H1 (cell line): ENCODE data around the gene SUDS3. TPM values are rescaled to one million over a fixed set of nuclear protein-coding genes. Genes with fewer than 3 reads are reported as not detected.

ENCODE experiments used
- CEBPB ChIP-seq: IDR thresholded peaks from 2 replicates; pipeline ENCODE4 v1.6.1; 2012; ENCODE audit warnings: low read depth, low read length
- CHD2 ChIP-seq: IDR thresholded peaks from 2 replicates; pipeline ENCODE4 v1.6.1; 2012; ENCODE audit warnings: low read length, improper control_type of control experiment
- CTCF ChIP-seq, 3 experiments: IDR thresholded peaks; 1 replicate in 2 of 3; 2 replicates in 1 of 3; pipeline versions ENCODE4 v1.5.1 to v1.6.1; 2011; ENCODE audit warnings: low read length in 3 of 3, mild to moderate bottlenecking in 3 of 3, inconsistent platforms in 2 of 3, low read depth in 1 of 3, moderate library complexity in 1 of 3; ENCODE audit not compliant: insufficient read depth in 1 of 3; ENCODE audit errors: control extremely low read depth in 1 of 3
- FOSL1 ChIP-seq: IDR thresholded peaks from 2 replicates; pipeline ENCODE4 v1.6.1; 2011; ENCODE audit warnings: mild to moderate bottlenecking, low read depth, low read length, moderate library complexity; ENCODE audit not compliant: insufficient read depth
- GTF2F1 ChIP-seq: IDR thresholded peaks from 2 replicates; pipeline ENCODE4 v1.6.1; 2012; ENCODE audit warnings: low read depth, low read length, improper control_type of control experiment, borderline replicate concordance
- HDAC6 ChIP-seq: IDR thresholded peaks from one replicate; pipeline ENCODE4 v1.7.1; 2012; ENCODE audit warnings: low read depth, mild to moderate bottlenecking, inconsistent platforms, low read length, moderate library complexity
- KDM4A ChIP-seq: IDR thresholded peaks from one replicate; pipeline ENCODE4 v1.7.1; 2012; ENCODE audit warnings: low read depth, mild to moderate bottlenecking, moderate library complexity, low read length, inconsistent platforms; ENCODE audit not compliant: severe bottlenecking
- KDM5A ChIP-seq: fragments of 200-600 bp; IDR thresholded peaks from 2 replicates; pipeline ENCODE4 v1.7.1; 2012; ENCODE audit warnings: mild to moderate bottlenecking, low read length, inconsistent platforms, mixed read lengths
- MAFK ChIP-seq: IDR thresholded peaks from 2 replicates; pipeline ENCODE4 v1.6.1; 2012; ENCODE audit warnings: low read depth, mild to moderate bottlenecking, improper control_type of control experiment, low read length
- MAX ChIP-seq: IDR thresholded peaks from 2 replicates; pipeline ENCODE4 v1.6.1; 2012; ENCODE audit warnings: inconsistent platforms
- PHF8 ChIP-seq: fragments of 200-600 bp; sonication (generic); conservative IDR thresholded peaks from 2 replicates; pipeline ENCODE4 v1.7.1; 2012; ENCODE audit warnings: low read depth, mild to moderate bottlenecking, inconsistent platforms, low read length, moderate library complexity
- POLR2A ChIP-seq, 2 experiments: IDR thresholded peaks; 1 replicate in 1 of 2; 2 replicates in 1 of 2; pipeline ENCODE4 v1.6.1; 2011; ENCODE audit warnings: low read depth in 2 of 2, low read length in 2 of 2, mild to moderate bottlenecking in 2 of 2; ENCODE audit errors: control extremely low read depth in 1 of 2
- POLR2AphosphoS5 ChIP-seq: IDR thresholded peaks from 2 replicates; pipeline ENCODE4 v1.6.1; 2011; ENCODE audit warnings: low read depth, low read length
- RBBP5 ChIP-seq: IDR thresholded peaks from 2 replicates; pipeline ENCODE4 v1.7.1; 2012; ENCODE audit warnings: low read depth, mild to moderate bottlenecking, inconsistent platforms, low read length, moderate library complexity, borderline replicate concordance
- RXRA ChIP-seq: IDR thresholded peaks from 2 replicates; pipeline ENCODE4 v1.6.1; 2011; ENCODE audit warnings: low read depth, mild to moderate bottlenecking, low read length, moderate library complexity; ENCODE audit not compliant: insufficient read depth
- SP1 ChIP-seq: IDR thresholded peaks from 2 replicates; pipeline ENCODE4 v1.6.1; 2011; ENCODE audit warnings: low read depth, low read length
- SRF ChIP-seq: IDR thresholded peaks from 2 replicates; pipeline ENCODE4 v1.6.1; 2011; ENCODE audit warnings: mild to moderate bottlenecking, low read depth, low read length, moderate library complexity
- SUZ12 ChIP-seq: fragments of 200-600 bp; sonication (generic); IDR thresholded peaks from 2 replicates; pipeline ENCODE4 v1.6.1; 2012; ENCODE audit warnings: mild to moderate bottlenecking, inconsistent platforms, low read length, moderate library complexity, mixed read lengths
- TAF1 ChIP-seq: IDR thresholded peaks from 2 replicates; pipeline ENCODE4 v1.6.1; 2011; ENCODE audit warnings: mild to moderate bottlenecking, low read depth, low read length
- TAF7 ChIP-seq: optimal IDR thresholded peaks from 2 replicates; pipeline ENCODE3; 2011; ENCODE audit warnings: low read depth, mild to moderate bottlenecking, inconsistent platforms, low read length, moderate library complexity, borderline replicate concordance
- TCF12 ChIP-seq: IDR thresholded peaks from 2 replicates; pipeline ENCODE4 v1.6.1; 2011; ENCODE audit warnings: low read depth, mild to moderate bottlenecking, low read length
- TEAD4 ChIP-seq: IDR thresholded peaks from 2 replicates; pipeline ENCODE4 v1.6.1; 2012; ENCODE audit warnings: low read depth, low read length, inconsistent platforms, mixed read lengths
- polyA plus RNA-seq, 7 experiments: library from polyadenylated mRNA; depleted of rRNA in 3 of 7; stranded (reverse) in 5 of 7; unstranded in 2 of 7; fragments of >200 nt in 5 of 7; fragments of 200-250 nt in 2 of 7; gene quantifications; 1 replicate in 5 of 7; 2 replicates in 1 of 7; 4 replicates in 1 of 7; pipeline versions ENCODE4 v1.2.1 to v1.2.3, GENCODE V29; 2011 to 2013; ENCODE audit warnings: missing spikeins in 2 of 7, mixed read lengths in 2 of 7
- total RNA-seq: library from RNA; stranded (reverse); fragmentation: NEBNext Ultra II Directional; extraction: Animal tissue kit (Norgen Biotek cat#: 25700); gene quantifications from 2 replicates; pipeline ENCODE4 v1.2.1, GENCODE V29; 2021

Gene SUDS3
- total and polyA plus RNA-seq, 2 of the 8 experiments (the other 6 are each of a cell fraction or from before 2014, with no cell fraction given) = 30.0 to 58.7 TPM

- TF ChIP-seq SUZ12 = no peak
- TF ChIP-seq POLR2AphosphoS5 = peak; percentile 77
- TF ChIP-seq PHF8 = peak; percentile 43; the same call in 1 of the 2 replicates
- no peak for TF ChIP-seq TCF12
- peak; percentile 77 for TF ChIP-seq KDM4A
- TF ChIP-seq SRF = peak; percentile 95
- TF ChIP-seq TEAD4 = no peak
- peak; percentile 84; the same call in 1 of the 2 replicates for TF ChIP-seq SP1
- no peak for TF ChIP-seq FOSL1
- no peak for TF ChIP-seq CEBPB
- no peak for TF ChIP-seq KDM5A
- TF ChIP-seq TAF1 = peak; percentile 93
- TF ChIP-seq RBBP5 = no peak
- no peak for TF ChIP-seq CHD2
- TF ChIP-seq HDAC6 = no peak
- TF ChIP-seq GTF2F1 = no peak
- peak; percentile 70 for TF ChIP-seq TAF7
- TF ChIP-seq MAFK = no peak
- TF ChIP-seq MAX = peak; percentile 17; the same call in 1 of the 2 replicates
- TF ChIP-seq POLR2A (IDR thresholded peaks at IDR 0.05; ENCODE audit: control extremely low read depth in 1 of 2, low read depth in 2 of 2, low read length in 2 of 2) = peak; percentile 41 to 81
- TF ChIP-seq RXRA = peak; percentile 82; the same call in 1 of the 2 replicates
- no peak for TF ChIP-seq CTCF (IDR thresholded peaks at IDR 0.05; ENCODE audit: control extremely low read depth in 1 of 3, insufficient read depth in 1 of 3, low read depth in 1 of 3, low read length in 3 of 3)
These were observed 3.5 kb upstream of the SUDS3 start, which contains the start of gene TAOK3 (continued) for GRCh38 chr12:118372541-118373495.
